ENCODE data around the gene OR2A2. TPM values are rescaled to one million over a fixed set of nuclear protein-coding genes. Genes with fewer than 3 reads are reported as not detected.

Gene OR2A2
- total and polyA plus RNA-seq, 2 donors (not counting 1 experiment from before 2014, with no cell fraction given), result not detected

DNA sequence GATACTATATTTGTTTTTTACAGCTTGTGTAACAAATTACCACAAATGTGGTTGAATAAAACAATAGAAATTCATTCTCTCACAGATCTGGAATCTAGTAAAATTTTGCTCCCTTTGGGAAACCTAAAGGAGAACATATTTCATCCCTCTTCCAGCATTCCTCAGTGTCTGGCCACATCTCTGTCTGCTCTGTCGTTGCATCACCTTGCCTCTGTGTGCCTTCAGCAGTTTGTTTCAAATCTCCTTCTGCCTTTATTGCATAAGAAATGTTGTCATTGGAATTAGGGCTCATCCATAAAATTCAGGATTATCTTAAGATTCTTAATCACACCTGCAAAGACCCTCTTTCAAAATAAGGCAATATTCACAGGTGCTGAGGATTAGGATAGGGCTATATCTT lies 28.1 kb downstream of the OR2A2 start:
- Histone ChIP-seq H3K79me2 (ENCODE audit: control insufficient read depth, insufficient read depth, low read length) (no peaks in the 10 kb centered on the region), H3K4me2 (replicated peaks; ENCODE audit: low read depth, low read length, poor library complexity, severe bottlenecking) (no peak overlapping the region), H2AFZ (ENCODE audit: insufficient read depth, low read depth, low read length, poor library complexity, severe bottlenecking) (no peak overlapping the region), H3K27ac (ENCODE audit: low read length in 2 of 2) (no peak overlapping the region), H3K4me1 (ENCODE audit: control insufficient read depth in 2 of 2, insufficient read depth in 2 of 2, low read length in 2 of 2) (no peaks in the 10 kb centered on the region), H3K27me3 (replicated peaks in 1 of 4; ENCODE audit: control extremely low read depth in 1 of 4, control insufficient read depth in 3 of 4, insufficient read depth in 4 of 4, low read length in 3 of 4) (peaks cover 0 to 2% (median 0%) of the 10 kb centered on the region in 4 experiments), H4K20me1 (ENCODE audit: control insufficient read depth, insufficient read depth, low read length, poor library complexity, severe bottlenecking) (no peaks in the 10 kb centered on the region), H3K36me3 (replicated peaks in 1 of 2; ENCODE audit: control extremely low read depth in 1 of 2, control insufficient read depth in 1 of 2, extremely low read depth in 1 of 2, insufficient read depth in 2 of 2, low read length in 1 of 2) (no peaks in the 10 kb centered on the region), H3K9me3 (ENCODE audit: control extremely low read depth in 1 of 3, control insufficient read depth in 2 of 3, insufficient read depth in 1 of 3, low read length in 2 of 3) (no peaks in the 10 kb centered on the region), H3K9ac (ENCODE audit: low read length) (no peak overlapping the region), H3K4me3 (ENCODE audit: control extremely low read depth in 1 of 5, extremely low read depth in 1 of 5, insufficient read depth in 1 of 5, low read depth in 2 of 5, low read length in 4 of 5) (no peak overlapping the region)
- CTCF ChIA-PET, result interaction anchor here (0.9 kb wide), 1 partner anchor 9 kb away, joined by 3 read pairs; no protein-coding TSS in a partner anchor
- no CpG with 5 or more reads among the region's 1 CpG for WGBS (ENCODE audit: insufficient coverage)
- Mint-ChIP-seq H3K27ac (no peak overlapping the region), H3K9me3 (ENCODE audit: insufficient read depth) (no peaks in the 10 kb centered on the region), H3K27me3 (peaks cover 10% of the 10 kb centered on the region), H3K4me3 (no peak overlapping the region), H3K4me1 (no peaks in the 10 kb centered on the region)
- TF ChIP-seq, protein P1, sequence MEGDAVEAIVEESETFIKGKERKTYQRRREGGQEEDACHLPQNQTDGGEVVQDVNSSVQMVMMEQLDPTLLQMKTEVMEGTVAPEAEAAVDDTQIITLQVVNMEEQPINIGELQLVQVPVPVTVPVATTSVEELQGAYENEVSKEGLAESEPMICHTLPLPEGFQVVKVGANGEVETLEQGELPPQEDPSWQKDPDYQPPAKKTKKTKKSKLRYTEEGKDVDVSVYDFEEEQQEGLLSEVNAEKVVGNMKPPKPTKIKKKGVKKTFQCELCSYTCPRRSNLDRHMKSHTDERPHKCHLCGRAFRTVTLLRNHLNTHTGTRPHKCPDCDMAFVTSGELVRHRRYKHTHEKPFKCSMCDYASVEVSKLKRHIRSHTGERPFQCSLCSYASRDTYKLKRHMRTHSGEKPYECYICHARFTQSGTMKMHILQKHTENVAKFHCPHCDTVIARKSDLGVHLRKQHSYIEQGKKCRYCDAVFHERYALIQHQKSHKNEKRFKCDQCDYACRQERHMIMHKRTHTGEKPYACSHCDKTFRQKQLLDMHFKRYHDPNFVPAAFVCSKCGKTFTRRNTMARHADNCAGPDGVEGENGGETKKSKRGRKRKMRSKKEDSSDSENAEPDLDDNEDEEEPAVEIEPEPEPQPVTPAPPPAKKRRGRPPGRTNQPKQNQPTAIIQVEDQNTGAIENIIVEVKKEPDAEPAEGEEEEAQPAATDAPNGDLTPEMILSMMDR (IDR thresholded peaks at IDR 0.05), result no peak
- no peak for TF ChIP-seq EZH2 (IDR thresholded peaks at IDR 0.05; ENCODE audit: borderline replicate concordance, insufficient read depth, low read depth, low read length, poor library complexity, severe bottlenecking)
- ATAC-seq (ENCODE audit: low read depth) (no peak), DNase-seq (no peak)
- intact Hi-C loops (cut with micrococcal nuclease), result no loop called here
- POLR2A ChIA-PET, result no interaction called here

DNA sequence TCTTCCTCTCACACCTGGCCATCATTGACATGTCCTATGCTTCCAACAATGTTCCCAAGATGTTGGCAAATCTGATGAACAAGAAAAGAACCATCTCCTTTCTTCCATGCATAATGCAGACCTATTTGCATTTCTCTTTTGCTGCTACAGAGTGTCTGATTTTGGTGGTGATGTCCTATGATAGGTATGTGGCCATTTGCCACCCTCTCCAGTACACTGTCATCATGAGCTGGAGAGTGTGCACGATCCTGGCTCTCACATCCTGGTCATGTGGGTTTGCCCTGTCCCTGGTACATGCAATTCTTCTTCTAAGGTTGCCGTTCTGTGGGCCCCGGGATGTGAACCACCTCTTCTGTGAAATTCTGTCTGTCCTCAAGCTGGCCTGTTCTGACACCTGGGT lies 32.8 kb downstream of the OR2A2 start:
- no peak overlapping the region for H3K27ac ChIP-seq (ENCODE audit: low read length in 2 of 2)
- H3K27me3 ChIP-seq (replicated peaks in 1 of 4; ENCODE audit: control extremely low read depth in 1 of 4, control insufficient read depth in 3 of 4, insufficient read depth in 4 of 4, low read length in 3 of 4), result peaks cover 0 to 2% (median 0%) of the 10 kb centered on the region in 4 experiments
- peaks cover 2% of the 10 kb centered on the region for H3K9me3 Mint-ChIP-seq (ENCODE audit: insufficient read depth)
- WGBS (ENCODE audit: insufficient coverage), result 92% methylated on average over 2 of the region's 3 CpGs
- H3K79me2 ChIP-seq (ENCODE audit: control insufficient read depth, insufficient read depth, low read length), result no peaks in the 10 kb centered on the region
- H3K27ac Mint-ChIP-seq, result no peak overlapping the region
- H4K20me1 ChIP-seq (ENCODE audit: control insufficient read depth, insufficient read depth, low read length, poor library complexity, severe bottlenecking), result no peaks in the 10 kb centered on the region
- intact Hi-C loops (cut with micrococcal nuclease), result no loop called here
- H3K9me3 ChIP-seq (ENCODE audit: control extremely low read depth in 1 of 3, control insufficient read depth in 2 of 3, insufficient read depth in 1 of 3, low read length in 2 of 3), result peaks cover 0 to 9% (median 4%) of the 10 kb centered on the region in 3 donors
- H3K4me1 ChIP-seq (ENCODE audit: control insufficient read depth in 2 of 2, insufficient read depth in 2 of 2, low read length in 2 of 2), result no peaks in the 10 kb centered on the region
- no peak for DNase-seq
- no peak overlapping the region for H3K9ac ChIP-seq (ENCODE audit: low read length)
- no peak overlapping the region for H3K4me3 Mint-ChIP-seq
- no peak overlapping the region for H3K4me3 ChIP-seq (ENCODE audit: control extremely low read depth in 1 of 5, extremely low read depth in 1 of 5, insufficient read depth in 1 of 5, low read depth in 2 of 5, low read length in 4 of 5)
- TF ChIP-seq EZH2 (IDR thresholded peaks at IDR 0.05; ENCODE audit: borderline replicate concordance, insufficient read depth, low read depth, low read length, poor library complexity, severe bottlenecking), result no peak
- TF ChIP-seq, protein P1 (IDR thresholded peaks at IDR 0.05), result no peak
- H2AFZ ChIP-seq (ENCODE audit: insufficient read depth, low read depth, low read length, poor library complexity, severe bottlenecking), result no peak overlapping the region
- CTCF ChIA-PET, result interaction anchor here (1.4 kb wide), 1 partner anchor 14 kb away, joined by 4 read pairs; no protein-coding TSS in a partner anchor
- ATAC-seq (ENCODE audit: low read depth), result no peak
- H3K4me1 Mint-ChIP-seq, result no peaks in the 10 kb centered on the region
- H3K27me3 Mint-ChIP-seq, result peaks cover 8% of the 10 kb centered on the region
- POLR2A ChIA-PET, result no interaction called here
- H3K4me2 ChIP-seq (replicated peaks; ENCODE audit: low read depth, low read length, poor library complexity, severe bottlenecking), result no peak overlapping the region
- H3K36me3 ChIP-seq (replicated peaks in 1 of 2; ENCODE audit: control extremely low read depth in 1 of 2, control insufficient read depth in 1 of 2, extremely low read depth in 1 of 2, insufficient read depth in 2 of 2, low read length in 1 of 2), result no peaks in the 10 kb centered on the region
